GM12878 (cell line): Measurements from ENCODE around the gene NDUFV2. TPM values are rescaled to one million over a fixed set of nuclear protein-coding genes. Genes with fewer than 3 reads are reported as not detected.
A peak's percentile ranks its signal among the peaks of the same experiment; 100 is the strongest.

Experiments
- BHLHE40 ChIP-seq, 2 experiments: fragments of 450-650 bp in 1 of 2; IDR thresholded peaks; 2 replicates each; pipeline ENCODE4 v1.6.1; 2011 to 2017; ENCODE audit warnings: low read depth in 2 of 2, borderline replicate concordance in 1 of 2, improper control_type of control experiment in 1 of 2, low read length in 1 of 2, mild to moderate bottlenecking in 1 of 2
- CHD1 ChIP-seq: IDR thresholded peaks from 2 replicates; pipeline ENCODE4 v1.6.1; 2012; ENCODE audit warnings: low read depth, low read length, improper control_type of control experiment
- CREM ChIP-seq: IDR thresholded peaks from 2 replicates; pipeline ENCODE4 v1.6.1; 2014; ENCODE audit warnings: antibody characterized with exemption, low read depth
- EGR1 ChIP-seq, 2 experiments: IDR thresholded peaks; 1 replicate in 1 of 2; 2 replicates in 1 of 2; pipeline ENCODE4 v1.6.1; 2011 to 2012; ENCODE audit warnings: low read depth in 2 of 2, low read length in 2 of 2, borderline replicate concordance in 1 of 2, mild to moderate bottlenecking in 1 of 2, moderate library complexity in 1 of 2
- ETV6 ChIP-seq, 2 experiments: fragments of 450-650 bp in 1 of 2; IDR thresholded peaks in 1 of 2; conservative IDR thresholded peaks in 1 of 2; 2 replicates each; pipeline ENCODE4 v1.6.1; 2014; ENCODE audit warnings: antibody characterized with exemption in 1 of 2, borderline replicate concordance in 1 of 2, low read depth in 1 of 2, mild to moderate bottlenecking in 1 of 2, moderate library complexity in 1 of 2
- IRF4 ChIP-seq: IDR thresholded peaks from 2 replicates; pipeline ENCODE4 v1.6.1; 2011; ENCODE audit warnings: low read depth, low read length
- KAT2A ChIP-seq: conservative IDR thresholded peaks from 2 replicates; pipeline ENCODE4 v1.6.1; 2011; ENCODE audit warnings: low read depth, low read length; ENCODE audit not compliant: control insufficient read depth
- LARP7 ChIP-seq: fragments of 450-650 bp; IDR thresholded peaks from 2 replicates; pipeline ENCODE4 v1.6.1; 2017; ENCODE audit warnings: mild to moderate bottlenecking
- NFYA ChIP-seq: IDR thresholded peaks from 2 replicates; pipeline ENCODE4 v1.6.1; 2011; ENCODE audit warnings: low read depth, mild to moderate bottlenecking, low read length, improper control_type of control experiment, borderline replicate concordance
- NRF1 ChIP-seq: conservative IDR thresholded peaks from 2 replicates; pipeline ENCODE4 v1.6.1; 2011; ENCODE audit warnings: mild to moderate bottlenecking, low read depth, low read length, improper control_type of control experiment
- POLR2AphosphoS5 ChIP-seq: IDR thresholded peaks from 2 replicates; pipeline ENCODE4 v1.6.1; 2011; ENCODE audit warnings: mild to moderate bottlenecking, low read length, inconsistent platforms
- POU2F2 ChIP-seq: IDR thresholded peaks from 3 replicates; pipeline ENCODE4 v1.6.1; 2011; ENCODE audit warnings: low read depth, mild to moderate bottlenecking, low read length, borderline replicate concordance
- RB1 ChIP-seq: fragments of 450-650 bp; formaldehyde crosslinking; IDR thresholded peaks from 2 replicates; pipeline ENCODE4 v1.6.1; 2017; ENCODE audit warnings: mild to moderate bottlenecking, borderline replicate concordance
- SMAD5 ChIP-seq: IDR thresholded peaks from 2 replicates; pipeline ENCODE4 v1.6.1; 2016; ENCODE audit warnings: antibody characterized with exemption, low read depth
- TAF1 ChIP-seq: IDR thresholded peaks from 2 replicates; pipeline ENCODE4 v1.6.1; 2011; ENCODE audit warnings: mild to moderate bottlenecking, low read depth, low read length, borderline replicate concordance
- polyA plus RNA-seq, 11 experiments: library from polyadenylated mRNA; depleted of rRNA in 4 of 11; unstranded in 6 of 11; stranded (reverse) in 5 of 11; fragments of >200 nt; fragmentation: Nextera tagmentation in 4 of 11; fragmentation: Illumina TruSeq in 1 of 11; extraction: Ambion mirVana in 4 of 11; extraction: Trizol in 1 of 11; gene quantifications; 1 replicate in 1 of 11; 2 replicates in 10 of 11; pipeline versions ENCODE4 v1.2.1 to v1.2.3, GENCODE V29; 2011 to 2016; ENCODE audit warnings: inconsistent platforms in 2 of 11, missing spikeins in 2 of 11, low read depth in 1 of 11
- total RNA-seq, 4 experiments: library from RNA; depleted of rRNA in 3 of 4; stranded (reverse); fragments of >200 nt in 3 of 4; fragmentation: Illumina TruSeq in 1 of 4; extraction: Trizol in 1 of 4; gene quantifications; 2 replicates each; pipeline versions ENCODE4 v1.2.1 to v1.2.3, GENCODE V29; 2013 to 2021
- TF ChIP-seq, protein P1 (sequence below): fragments of 450-650 bp; formaldehyde crosslinking; IDR thresholded peaks from 2 replicates; pipeline ENCODE4 v1.4.0; 2020; ENCODE audit warnings: mild to moderate bottlenecking, moderate library complexity
- TF ChIP-seq, protein P2 (sequence below): fragments of 450-650 bp; IDR thresholded peaks from 2 replicates; pipeline ENCODE4 v1.6.1; 2016; ENCODE audit warnings: mild to moderate bottlenecking
- TF ChIP-seq, protein P3 (sequence below): IDR thresholded peaks from 2 replicates; pipeline ENCODE4 v1.6.1; 2012; ENCODE audit warnings: improper control_type of control experiment, low read depth, low read length; ENCODE audit not compliant: insufficient replicate concordance

NDUFV2 gene
- total and polyA plus RNA-seq, 10 of the 15 experiments (the other 5 are each of a cell fraction or from before 2014, with no cell fraction given), result 236 to 590 (median 321) TPM

DNA sequence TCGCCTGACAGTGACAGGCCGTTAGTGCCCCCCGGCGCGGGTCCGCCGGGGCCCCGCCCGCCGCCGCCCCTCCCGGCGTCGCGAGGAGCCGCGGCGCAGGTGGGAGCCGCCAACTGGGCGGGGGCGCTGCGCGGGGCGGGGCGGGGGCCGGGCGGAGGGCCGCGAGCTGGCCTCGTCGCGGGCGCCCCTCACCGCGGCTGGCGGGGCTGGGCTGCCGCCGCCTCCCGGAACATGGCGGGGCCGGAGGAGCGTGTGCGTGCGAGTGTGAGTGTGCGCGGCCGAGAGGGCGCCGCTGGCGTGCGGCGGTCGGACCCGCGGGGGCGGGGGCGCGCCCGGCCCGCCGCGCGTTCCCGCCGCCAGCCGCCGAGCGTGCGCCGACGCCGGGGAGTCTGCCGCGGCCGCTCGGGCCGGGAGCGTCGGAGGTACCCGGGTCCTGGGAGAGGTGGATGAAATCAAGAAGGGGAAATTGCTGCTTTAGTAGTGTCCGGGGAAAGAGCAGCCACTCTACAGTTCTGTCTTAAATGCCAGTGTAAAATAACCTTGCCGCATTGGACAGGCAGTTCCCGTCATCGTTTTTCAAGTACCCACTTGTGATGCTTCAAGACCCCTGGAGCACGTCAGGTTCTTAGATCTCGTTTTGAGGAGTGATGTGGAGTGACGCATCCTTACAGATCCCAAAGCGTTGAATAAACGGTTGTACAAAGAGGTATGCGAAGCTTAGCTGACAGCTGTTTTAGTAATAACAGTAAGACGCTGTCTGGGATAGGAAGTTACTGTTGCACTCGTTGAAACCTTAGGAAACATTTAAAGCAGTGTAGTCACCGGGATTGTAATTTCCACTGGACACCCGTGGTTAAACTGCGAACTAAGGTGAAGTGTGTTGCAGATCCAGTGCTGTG is 34.9 kb downstream of the NDUFV2 start (continued):
- TF ChIP-seq, protein P1, sequence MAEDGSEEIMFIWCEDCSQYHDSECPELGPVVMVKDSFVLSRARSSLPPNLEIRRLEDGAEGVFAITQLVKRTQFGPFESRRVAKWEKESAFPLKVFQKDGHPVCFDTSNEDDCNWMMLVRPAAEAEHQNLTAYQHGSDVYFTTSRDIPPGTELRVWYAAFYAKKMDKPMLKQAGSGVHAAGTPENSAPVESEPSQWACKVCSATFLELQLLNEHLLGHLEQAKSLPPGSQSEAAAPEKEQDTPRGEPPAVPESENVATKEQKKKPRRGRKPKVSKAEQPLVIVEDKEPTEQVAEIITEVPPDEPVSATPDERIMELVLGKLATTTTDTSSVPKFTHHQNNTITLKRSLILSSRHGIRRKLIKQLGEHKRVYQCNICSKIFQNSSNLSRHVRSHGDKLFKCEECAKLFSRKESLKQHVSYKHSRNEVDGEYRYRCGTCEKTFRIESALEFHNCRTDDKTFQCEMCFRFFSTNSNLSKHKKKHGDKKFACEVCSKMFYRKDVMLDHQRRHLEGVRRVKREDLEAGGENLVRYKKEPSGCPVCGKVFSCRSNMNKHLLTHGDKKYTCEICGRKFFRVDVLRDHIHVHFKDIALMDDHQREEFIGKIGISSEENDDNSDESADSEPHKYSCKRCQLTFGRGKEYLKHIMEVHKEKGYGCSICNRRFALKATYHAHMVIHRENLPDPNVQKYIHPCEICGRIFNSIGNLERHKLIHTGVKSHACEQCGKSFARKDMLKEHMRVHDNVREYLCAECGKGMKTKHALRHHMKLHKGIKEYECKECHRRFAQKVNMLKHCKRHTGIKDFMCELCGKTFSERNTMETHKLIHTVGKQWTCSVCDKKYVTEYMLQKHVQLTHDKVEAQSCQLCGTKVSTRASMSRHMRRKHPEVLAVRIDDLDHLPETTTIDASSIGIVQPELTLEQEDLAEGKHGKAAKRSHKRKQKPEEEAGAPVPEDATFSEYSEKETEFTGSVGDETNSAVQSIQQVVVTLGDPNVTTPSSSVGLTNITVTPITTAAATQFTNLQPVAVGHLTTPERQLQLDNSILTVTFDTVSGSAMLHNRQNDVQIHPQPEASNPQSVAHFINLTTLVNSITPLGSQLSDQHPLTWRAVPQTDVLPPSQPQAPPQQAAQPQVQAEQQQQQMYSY, result no peak
- TF ChIP-seq LARP7 (0 out of 2 replicates have a peak, but pooled peaks have one; percentile 19), NFYA (no peak), KAT2A (no peak), POU2F2 (peak; percentile 52; the same call in 1 of the 3 replicates), IRF4 (no peak), CHD1 (no peak), BHLHE40 (IDR thresholded peaks at IDR 0.05; ENCODE audit: borderline replicate concordance in 1 of 2, low read depth in 2 of 2, low read length in 1 of 2) (peak; percentile 39 to 89; a peak in 3 of 4 replicates), POLR2AphosphoS5 (peak; percentile 52; the same call in 1 of the 2 replicates), ETV6 (conservative IDR thresholded peaks at IDR 0.05 in 1 of 2, IDR thresholded peaks at IDR 0.05 in 1 of 2; ENCODE audit: borderline replicate concordance in 1 of 2, low read depth in 1 of 2) (no peak), EGR1 (IDR thresholded peaks at IDR 0.05; ENCODE audit: borderline replicate concordance in 1 of 2, low read depth in 2 of 2, low read length in 2 of 2) (peak in 1 of 2 experiments; percentile 66; a peak in 1 of 3 replicates), SMAD5 (no peak), CREM (peak; percentile 42; the same call in 1 of the 2 replicates), RB1 (0 out of 2 replicates have a peak, but pooled peaks have one; percentile 19), NRF1 (no peak), TAF1 (peak; percentile 32; the same call in 1 of the 2 replicates)
- TF ChIP-seq, protein P2, sequence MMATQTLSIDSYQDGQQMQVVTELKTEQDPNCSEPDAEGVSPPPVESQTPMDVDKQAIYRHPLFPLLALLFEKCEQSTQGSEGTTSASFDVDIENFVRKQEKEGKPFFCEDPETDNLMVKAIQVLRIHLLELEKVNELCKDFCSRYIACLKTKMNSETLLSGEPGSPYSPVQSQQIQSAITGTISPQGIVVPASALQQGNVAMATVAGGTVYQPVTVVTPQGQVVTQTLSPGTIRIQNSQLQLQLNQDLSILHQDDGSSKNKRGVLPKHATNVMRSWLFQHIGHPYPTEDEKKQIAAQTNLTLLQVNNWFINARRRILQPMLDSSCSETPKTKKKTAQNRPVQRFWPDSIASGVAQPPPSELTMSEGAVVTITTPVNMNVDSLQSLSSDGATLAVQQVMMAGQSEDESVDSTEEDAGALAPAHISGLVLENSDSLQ, result peak; percentile 71
- TF ChIP-seq, protein P3, sequence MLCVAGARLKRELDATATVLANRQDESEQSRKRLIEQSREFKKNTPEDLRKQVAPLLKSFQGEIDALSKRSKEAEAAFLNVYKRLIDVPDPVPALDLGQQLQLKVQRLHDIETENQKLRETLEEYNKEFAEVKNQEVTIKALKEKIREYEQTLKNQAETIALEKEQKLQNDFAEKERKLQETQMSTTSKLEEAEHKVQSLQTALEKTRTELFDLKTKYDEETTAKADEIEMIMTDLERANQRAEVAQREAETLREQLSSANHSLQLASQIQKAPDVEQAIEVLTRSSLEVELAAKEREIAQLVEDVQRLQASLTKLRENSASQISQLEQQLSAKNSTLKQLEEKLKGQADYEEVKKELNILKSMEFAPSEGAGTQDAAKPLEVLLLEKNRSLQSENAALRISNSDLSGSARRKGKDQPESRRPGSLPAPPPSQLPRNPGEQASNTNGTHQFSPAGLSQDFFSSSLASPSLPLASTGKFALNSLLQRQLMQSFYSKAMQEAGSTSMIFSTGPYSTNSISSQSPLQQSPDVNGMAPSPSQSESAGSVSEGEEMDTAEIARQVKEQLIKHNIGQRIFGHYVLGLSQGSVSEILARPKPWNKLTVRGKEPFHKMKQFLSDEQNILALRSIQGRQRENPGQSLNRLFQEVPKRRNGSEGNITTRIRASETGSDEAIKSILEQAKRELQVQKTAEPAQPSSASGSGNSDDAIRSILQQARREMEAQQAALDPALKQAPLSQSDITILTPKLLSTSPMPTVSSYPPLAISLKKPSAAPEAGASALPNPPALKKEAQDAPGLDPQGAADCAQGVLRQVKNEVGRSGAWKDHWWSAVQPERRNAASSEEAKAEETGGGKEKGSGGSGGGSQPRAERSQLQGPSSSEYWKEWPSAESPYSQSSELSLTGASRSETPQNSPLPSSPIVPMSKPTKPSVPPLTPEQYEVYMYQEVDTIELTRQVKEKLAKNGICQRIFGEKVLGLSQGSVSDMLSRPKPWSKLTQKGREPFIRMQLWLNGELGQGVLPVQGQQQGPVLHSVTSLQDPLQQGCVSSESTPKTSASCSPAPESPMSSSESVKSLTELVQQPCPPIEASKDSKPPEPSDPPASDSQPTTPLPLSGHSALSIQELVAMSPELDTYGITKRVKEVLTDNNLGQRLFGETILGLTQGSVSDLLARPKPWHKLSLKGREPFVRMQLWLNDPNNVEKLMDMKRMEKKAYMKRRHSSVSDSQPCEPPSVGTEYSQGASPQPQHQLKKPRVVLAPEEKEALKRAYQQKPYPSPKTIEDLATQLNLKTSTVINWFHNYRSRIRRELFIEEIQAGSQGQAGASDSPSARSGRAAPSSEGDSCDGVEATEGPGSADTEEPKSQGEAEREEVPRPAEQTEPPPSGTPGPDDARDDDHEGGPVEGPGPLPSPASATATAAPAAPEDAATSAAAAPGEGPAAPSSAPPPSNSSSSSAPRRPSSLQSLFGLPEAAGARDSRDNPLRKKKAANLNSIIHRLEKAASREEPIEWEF, result no peak
